ENCODE data around the gene SPAG8. TPM values are rescaled to one million over a fixed set of nuclear protein-coding genes. Genes with fewer than 3 reads are reported as not detected.

Gene SPAG8
- total and polyA plus RNA-seq, 9 of the 15 experiments (the other 6 are each of a cell fraction or from before 2014, with no cell fraction given), result 0.03 to 0.47 (median 0.21) TPM

GRCh38 chr9:35814106-35814840 lies 2.2 kb upstream of the SPAG8 start (continued):
- TF ChIP-seq REST (IDR thresholded peaks at IDR 0.05; ENCODE audit: borderline replicate concordance) (no peak), REST (CRISPR knock-in tag; IDR thresholded peaks at IDR 0.05; ENCODE audit: low read depth) (no peak), E2F6 (IDR thresholded peaks at IDR 0.05; ENCODE audit: borderline replicate concordance in 1 of 2, extremely low read depth in 1 of 2, insufficient read depth in 1 of 2, insufficient read length in 1 of 2, low read depth in 1 of 2, low read length in 1 of 2, poor library complexity in 1 of 2, severe bottlenecking in 1 of 2) (peak; percentile 46 to 58), SMAD4 (CRISPR knock-in tag; conservative IDR thresholded peaks at IDR 0.05) (no peak), BRF1 (IDR thresholded peaks at IDR 0.05; ENCODE audit: borderline replicate concordance, extremely low read depth, insufficient read length) (no peak), ZNF408 (CRISPR knock-in tag; IDR thresholded peaks at IDR 0.05; ENCODE audit: low read depth) (no peak), RAD51 (IDR thresholded peaks at IDR 0.05; ENCODE audit: borderline replicate concordance, low read depth) (no peak; the same call in 1 of the 2 replicates), POLR2G (IDR thresholded peaks at IDR 0.05; ENCODE audit: low read depth, low read length) (no peak), KDM2B (CRISPR knock-in tag; IDR thresholded peaks at IDR 0.05) (no peak), ZNF274 (IDR thresholded peaks at IDR 0.05; ENCODE audit: borderline replicate concordance, low read depth, low read length) (no peak), KLF13 (tag; IDR thresholded peaks at IDR 0.05; ENCODE audit: borderline replicate concordance, low read depth) (no peak), ETS2 (tag; IDR thresholded peaks at IDR 0.05; ENCODE audit: borderline replicate concordance, poor library complexity, severe bottlenecking) (no peak), MXD1 (CRISPR knock-in tag; IDR thresholded peaks at IDR 0.05; ENCODE audit: borderline replicate concordance, poor library complexity, severe bottlenecking) (no peak), POLR2A (conservative IDR thresholded peaks at IDR 0.05) (no peak), ZNF282 (CRISPR knock-in tag; IDR thresholded peaks at IDR 0.05) (no peak)

Data from K562 (cell line).